HG02938 (cell line): Measurements from ENCODE around the gene PYHIN1.

Experiments
- ATAC-seq: cut with Tn5 transposase; IDR thresholded peaks from one replicate; pipeline ENCODE4 v1.9.1; 2021; ENCODE audit warnings: mild to moderate bottlenecking, moderate library complexity; ENCODE audit not compliant: unreplicated experiment

PYHIN1 gene

DNA sequence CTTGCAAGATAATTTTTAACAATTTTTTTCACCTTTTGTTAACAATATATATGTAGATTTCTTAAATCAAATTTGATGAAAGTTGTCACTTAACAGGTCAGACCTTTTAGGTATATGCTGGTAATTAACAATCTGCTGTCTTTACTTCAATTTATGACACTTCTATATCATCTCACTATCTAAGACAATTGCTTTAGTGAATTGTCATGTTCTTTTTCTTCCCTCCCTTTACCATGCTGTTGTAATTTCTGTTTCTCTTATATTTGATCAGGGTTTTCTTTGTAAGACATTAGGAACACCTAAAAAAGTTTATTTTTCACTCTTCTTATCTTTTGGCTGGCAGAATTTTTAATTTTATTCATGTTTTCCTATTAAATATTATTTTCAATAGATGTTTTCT lies 80.4 kb downstream of the PYHIN1 start:
- no peak for ATAC-seq

- peak; percentile 26 for ATAC-seq
These were observed 81.1 kb downstream of the PYHIN1 start for GRCh38 chr1:159012495-159012894.

DNA sequence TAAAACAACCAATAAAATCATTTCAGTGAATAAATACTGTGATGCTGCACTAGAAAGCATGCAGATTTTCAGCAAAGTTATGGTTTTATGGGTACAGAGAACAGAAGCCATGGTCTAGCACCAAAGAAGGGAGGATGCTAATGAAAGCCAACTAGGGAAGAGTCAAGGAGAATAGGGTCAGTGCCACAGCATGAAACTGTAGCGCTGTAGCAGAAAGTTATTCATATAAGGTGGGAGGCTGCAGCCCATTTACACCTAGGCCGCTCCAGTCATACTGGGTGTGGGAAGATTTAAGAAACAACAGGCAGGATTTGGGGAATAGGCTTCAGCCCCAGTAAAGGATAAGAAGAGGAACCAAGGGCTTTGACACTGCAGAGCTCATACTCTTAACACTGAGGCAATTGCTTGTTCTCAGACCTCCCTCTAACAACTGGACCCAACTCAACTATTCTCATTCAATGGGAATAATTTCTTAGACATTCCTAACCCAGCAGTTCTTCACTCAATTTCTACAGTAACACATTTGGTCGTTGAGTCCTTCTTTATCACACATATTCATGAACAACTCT lies 82.7 kb downstream of the PYHIN1 start:
- no peak for ATAC-seq

DNA sequence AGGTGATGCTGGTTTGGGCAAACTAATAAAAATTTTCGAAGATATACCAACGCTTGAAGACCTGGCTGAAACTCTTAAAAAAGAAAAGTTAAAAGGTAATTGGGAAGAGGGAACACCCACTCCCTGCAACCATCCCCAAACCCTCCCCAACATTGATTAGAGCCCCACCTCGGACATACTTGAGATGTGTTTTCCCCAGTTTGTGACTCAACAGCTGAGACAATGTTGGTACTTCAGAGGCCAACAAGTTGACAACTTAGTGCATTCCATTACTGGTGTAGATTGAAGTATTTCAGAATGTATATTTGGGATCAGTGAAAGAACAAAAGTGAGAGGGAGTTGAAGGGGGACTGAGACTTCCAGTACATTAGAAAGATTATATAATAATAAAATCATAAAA lies 83.5 kb downstream of the PYHIN1 start:
- no peak for ATAC-seq

DNA sequence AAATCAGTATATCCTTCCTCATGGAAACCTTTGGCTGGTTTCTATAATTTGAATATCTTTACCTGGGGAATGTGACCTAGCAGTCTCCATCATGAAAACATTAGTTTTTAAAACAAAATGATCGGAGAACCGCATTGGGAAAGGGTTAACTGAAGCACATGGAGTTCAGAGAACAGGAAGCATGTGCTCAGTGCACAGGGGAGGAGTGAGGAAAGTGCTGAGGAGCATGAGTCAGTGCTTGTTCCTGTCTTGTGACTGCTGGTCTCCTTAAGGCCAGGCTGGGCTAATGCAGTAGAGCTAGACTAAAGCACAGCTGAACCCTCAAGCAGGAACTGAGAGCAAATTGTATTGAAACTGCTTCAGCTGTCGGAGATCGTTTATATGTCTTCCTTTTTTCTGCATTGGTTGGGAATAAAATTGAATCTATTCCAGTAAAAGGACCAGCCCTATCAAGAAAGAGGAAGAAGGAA lies 84.1 kb downstream of the PYHIN1 start:
- ATAC-seq, result peak; percentile 90

DNA sequence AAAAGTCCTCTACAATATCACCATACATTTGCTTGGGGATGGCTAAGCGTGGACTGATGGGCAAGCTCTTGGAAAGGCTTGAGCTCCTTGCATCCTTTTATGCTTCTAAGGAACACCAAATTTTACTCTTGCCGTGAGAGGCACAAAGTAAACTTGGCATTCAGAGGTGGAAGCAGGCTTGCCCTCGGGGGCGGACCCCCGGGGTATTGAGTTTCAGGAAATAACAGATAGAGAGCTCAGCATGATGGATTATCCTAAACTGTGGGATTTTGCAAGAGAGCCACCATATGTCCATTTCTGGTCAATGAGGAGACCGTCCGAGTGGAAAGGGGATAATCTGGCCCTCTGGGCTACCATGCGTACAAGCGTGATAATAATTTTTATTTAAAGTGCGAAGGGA lies 92.4 kb downstream of the PYHIN1 start:
- ATAC-seq, result no peak

- ATAC-seq, result no peak
These were observed 93.7 kb downstream of the PYHIN1 start for GRCh38 chr1:159025043-159025442.
